SK-N-SH (cell line): ENCODE measurements around the gene P4HA1. TPM values are rescaled to one million over a fixed set of nuclear protein-coding genes. Genes with fewer than 3 reads are reported as not detected.
A peak's percentile ranks its signal among the peaks of the same experiment; 100 is the strongest.

Source experiments
- CTCF ChIA-PET: fragments of 300-600, 350-600 bp; formaldehyde crosslinking; extraction: SDS; loops from one replicate; lab custom pipeline; 2021; lab: Yijun Ruan, JAX
- POLR2A ChIA-PET: fragments of 350-600 bp; sonication (Branson Sonifier 250); formaldehyde crosslinking; extraction: SDS; loops from one replicate; lab custom pipeline; 2020; ENCODE audit warnings: antibody characterized with exemption, inconsistent platforms; lab: Yijun Ruan, JAX
- DNase-seq: peaks from one replicate; pipeline ENCODE4 v3.0.0; 2012
- H2AFZ ChIP-seq: fragments of 200-600 bp; sonication (generic); 2 replicates; pipeline ENCODE4 v1.8.1; 2016; ENCODE audit warnings: antibody characterized with exemption, mild to moderate bottlenecking, low read depth
- H3F3A ChIP-seq: fragments of 200-600 bp; sonication (generic); replicated peaks from 2 replicates; pipeline ENCODE3; 2016; ENCODE audit warnings: antibody characterized with exemption, mild to moderate bottlenecking; ENCODE audit not compliant: insufficient read depth
- H3K27ac ChIP-seq, 2 experiments: fragments of 200-500 bp in 1 of 2; fragments of 200-600 bp in 1 of 2; sonication (Bioruptor generic) in 1 of 2; sonication (generic), shearing (Covaris generic) in 1 of 2; 2 replicates each; pipeline versions ENCODE4 v1.5.1 to v1.6.1; 2014 to 2016; ENCODE audit warnings: low read depth in 2 of 2, inconsistent platforms in 1 of 2, low read length in 1 of 2, mild to moderate bottlenecking in 1 of 2, mixed read lengths in 1 of 2
- H3K27me3 ChIP-seq: fragments of 200-600 bp; sonication (generic), shearing (Covaris generic); 2 replicates; pipeline ENCODE4 v1.6.1; 2016; ENCODE audit warnings: mixed run types; ENCODE audit not compliant: insufficient read depth
- H3K36me3 ChIP-seq, 2 experiments: fragments of 200-500 bp in 1 of 2; fragments of 200-600 bp in 1 of 2; sonication (Bioruptor generic) in 1 of 2; sonication (generic) in 1 of 2; replicated peaks in 1 of 2; 2 replicates each; pipeline versions ENCODE3 to v1.5.1; 2014 to 2016; ENCODE audit warnings: low read length in 1 of 2, mild to moderate bottlenecking in 1 of 2; ENCODE audit not compliant: insufficient read depth in 2 of 2, control insufficient read depth in 1 of 2
- H3K4me1 ChIP-seq, 2 experiments: fragments of 200-500 bp in 1 of 2; fragments of 200-600 bp in 1 of 2; sonication (Bioruptor generic) in 1 of 2; sonication (generic), shearing (Covaris generic) in 1 of 2; 2 replicates each; pipeline versions ENCODE4 v1.5.1 to v1.6.1; 2014 to 2016; ENCODE audit warnings: low read depth in 1 of 2, low read length in 1 of 2, mixed run types in 1 of 2; ENCODE audit not compliant: insufficient read depth in 2 of 2, control insufficient read depth in 1 of 2
- H3K4me2 ChIP-seq: fragments of 200-600 bp; sonication (generic), shearing (Covaris generic); 2 replicates; pipeline ENCODE4 v1.6.1; 2017; ENCODE audit warnings: mixed run types
- H3K4me3 ChIP-seq, 2 experiments: fragments of 200-500 bp in 1 of 2; fragments of 200-600 bp in 1 of 2; sonication (Bioruptor generic) in 1 of 2; sonication (generic), shearing (Covaris generic) in 1 of 2; 2 replicates each; pipeline versions ENCODE4 v1.5.1 to v1.8.1; 2014 to 2016; ENCODE audit warnings: low read depth in 2 of 2, inconsistent platforms in 1 of 2, low read length in 1 of 2, mild to moderate bottlenecking in 1 of 2, mixed read lengths in 1 of 2, moderate library complexity in 1 of 2
- H3K79me2 ChIP-seq: fragments of 200-600 bp; sonication (generic); 2 replicates; pipeline ENCODE4 v1.8.1; 2017; ENCODE audit warnings: mild to moderate bottlenecking; ENCODE audit not compliant: insufficient read depth
- H3K9ac ChIP-seq: fragments of 200-600 bp; sonication (generic); 2 replicates; pipeline ENCODE4 v1.6.1; 2017; ENCODE audit warnings: mixed run types
- H3K9me2 ChIP-seq: fragments of 200-600 bp; sonication (generic); 2 replicates; pipeline ENCODE4 v1.6.1; 2017; ENCODE audit warnings: mixed run types
- H3K9me3 ChIP-seq: fragments of 200-600 bp; sonication (generic); 2 replicates; pipeline ENCODE4 v1.6.1; 2017; ENCODE audit warnings: mixed run types, mild to moderate bottlenecking, moderate library complexity
- H4K20me1 ChIP-seq: fragments of 200-600 bp; sonication (generic); 2 replicates; pipeline ENCODE4 v1.6.1; 2017; ENCODE audit warnings: mild to moderate bottlenecking, mixed run types; ENCODE audit not compliant: insufficient read depth
- CHD2 ChIP-seq: fragments of 150-350 bp; IDR thresholded peaks from 2 replicates; pipeline ENCODE4 v1.6.1; 2018; ENCODE audit warnings: low read length; ENCODE audit not compliant: partially characterized antibody
- EP300 ChIP-seq, 2 experiments: IDR thresholded peaks; 2 replicates each; pipeline versions ENCODE4 v1.4.0 to v1.6.1; 2012; ENCODE audit warnings: borderline replicate concordance in 1 of 2, low read depth in 1 of 2, low read length in 1 of 2
- EZH2phosphoT487 ChIP-seq: fragments of 200-600 bp; sonication (generic); IDR thresholded peaks from 2 replicates; pipeline ENCODE4 v1.6.1; 2017; ENCODE audit warnings: low read depth, mixed run types, mild to moderate bottlenecking, antibody characterized with exemption, moderate library complexity, borderline replicate concordance
- FOSL2 ChIP-seq: IDR thresholded peaks from 2 replicates; pipeline ENCODE4 v1.4.0; 2012; ENCODE audit warnings: low read depth, mild to moderate bottlenecking, moderate library complexity, borderline replicate concordance
- FOXJ3 ChIP-seq: sonication (generic); formaldehyde crosslinking; IDR thresholded peaks from 2 replicates; pipeline ENCODE4 v1.5.1; 2020; ENCODE audit warnings: mild to moderate bottlenecking, missing genetic modification reagents
- FOXM1 ChIP-seq: IDR thresholded peaks from 2 replicates; pipeline ENCODE4 v1.4.0; 2012; ENCODE audit warnings: low read depth, mild to moderate bottlenecking
- GATA2 ChIP-seq: sonication (generic); formaldehyde crosslinking; IDR thresholded peaks from 2 replicates; pipeline ENCODE4 v1.5.0; 2020; ENCODE audit warnings: mild to moderate bottlenecking, missing genetic modification reagents
- MXI1 ChIP-seq: IDR thresholded peaks from 2 replicates; pipeline ENCODE4 v1.6.1; 2012; ENCODE audit warnings: mild to moderate bottlenecking, low read depth, low read length, improper control_type of control experiment
- NFIC ChIP-seq: IDR thresholded peaks from 2 replicates; pipeline ENCODE4 v1.4.0; 2012; ENCODE audit warnings: borderline replicate concordance
- NRF1 ChIP-seq: IDR thresholded peaks from 2 replicates; pipeline ENCODE4 v1.6.1; 2012; ENCODE audit warnings: low read depth, mild to moderate bottlenecking, low read length
- POLR2AphosphoS5 ChIP-seq: IDR thresholded peaks from 2 replicates; pipeline ENCODE4 v1.6.1; 2012; ENCODE audit warnings: low read depth, low read length
- RAD21 ChIP-seq: IDR thresholded peaks from 2 replicates; pipeline ENCODE4 v1.6.1; 2012; ENCODE audit warnings: mild to moderate bottlenecking, low read length
- RCOR1 ChIP-seq: fragments of 150-350 bp; IDR thresholded peaks from 2 replicates; pipeline ENCODE4 v1.6.1; 2017; ENCODE audit warnings: antibody characterized with exemption, low read length
- SIN3A ChIP-seq: IDR thresholded peaks from 2 replicates; pipeline ENCODE4 v1.6.1; 2012; ENCODE audit warnings: low read depth, mild to moderate bottlenecking, low read length, moderate library complexity, borderline replicate concordance
- TCF12 ChIP-seq: IDR thresholded peaks from 2 replicates; pipeline ENCODE4 v1.4.0; 2012
- USF1 ChIP-seq: IDR thresholded peaks from 2 replicates; pipeline ENCODE4 v1.4.0; 2012; ENCODE audit warnings: low read depth, borderline replicate concordance
- WGBS: methylation state at CpG from one replicate; pipeline ENCODE4 v1.1.6; 2017; ENCODE audit warnings: low lambda C conversion rate; 5-methylcytosine and 5-hydroxymethylcytosine counted together
- polyA plus RNA-seq, 3 experiments: library from polyadenylated mRNA; depleted of rRNA; stranded (reverse); fragments of >200 nt; gene quantifications; 2 replicates each; pipeline ENCODE4 v1.2.3, GENCODE V29; 2012
- TF ChIP-seq, protein P1 (sequence below): IDR thresholded peaks from 2 replicates; pipeline ENCODE4 v1.6.1; 2012; ENCODE audit warnings: mild to moderate bottlenecking, low read depth, low read length, moderate library complexity
- TF ChIP-seq, protein P2 (sequence below): fragments of 150-350 bp; IDR thresholded peaks from 2 replicates; pipeline ENCODE4 v1.6.1; 2017; ENCODE audit warnings: antibody characterized with exemption, low read length, low read depth, borderline replicate concordance
- TF ChIP-seq, protein P3 (sequence below): fragments of 150-350 bp; IDR thresholded peaks from 2 replicates; pipeline ENCODE4 v1.6.1; 2016; ENCODE audit warnings: mild to moderate bottlenecking, low read depth, low read length
- TF ChIP-seq, protein P4 (sequence below): IDR thresholded peaks from 2 replicates; pipeline ENCODE4; 2012
- TF ChIP-seq, protein P5 (sequence below): IDR thresholded peaks from 2 replicates; pipeline ENCODE4 v1.4.0; 2012; ENCODE audit warnings: low read depth

The P4HA1 gene
- polyA plus RNA-seq, 1 of the 3 experiments (the other 2 are of a cell fraction): 34.8 TPM

- TF ChIP-seq, protein P1, sequence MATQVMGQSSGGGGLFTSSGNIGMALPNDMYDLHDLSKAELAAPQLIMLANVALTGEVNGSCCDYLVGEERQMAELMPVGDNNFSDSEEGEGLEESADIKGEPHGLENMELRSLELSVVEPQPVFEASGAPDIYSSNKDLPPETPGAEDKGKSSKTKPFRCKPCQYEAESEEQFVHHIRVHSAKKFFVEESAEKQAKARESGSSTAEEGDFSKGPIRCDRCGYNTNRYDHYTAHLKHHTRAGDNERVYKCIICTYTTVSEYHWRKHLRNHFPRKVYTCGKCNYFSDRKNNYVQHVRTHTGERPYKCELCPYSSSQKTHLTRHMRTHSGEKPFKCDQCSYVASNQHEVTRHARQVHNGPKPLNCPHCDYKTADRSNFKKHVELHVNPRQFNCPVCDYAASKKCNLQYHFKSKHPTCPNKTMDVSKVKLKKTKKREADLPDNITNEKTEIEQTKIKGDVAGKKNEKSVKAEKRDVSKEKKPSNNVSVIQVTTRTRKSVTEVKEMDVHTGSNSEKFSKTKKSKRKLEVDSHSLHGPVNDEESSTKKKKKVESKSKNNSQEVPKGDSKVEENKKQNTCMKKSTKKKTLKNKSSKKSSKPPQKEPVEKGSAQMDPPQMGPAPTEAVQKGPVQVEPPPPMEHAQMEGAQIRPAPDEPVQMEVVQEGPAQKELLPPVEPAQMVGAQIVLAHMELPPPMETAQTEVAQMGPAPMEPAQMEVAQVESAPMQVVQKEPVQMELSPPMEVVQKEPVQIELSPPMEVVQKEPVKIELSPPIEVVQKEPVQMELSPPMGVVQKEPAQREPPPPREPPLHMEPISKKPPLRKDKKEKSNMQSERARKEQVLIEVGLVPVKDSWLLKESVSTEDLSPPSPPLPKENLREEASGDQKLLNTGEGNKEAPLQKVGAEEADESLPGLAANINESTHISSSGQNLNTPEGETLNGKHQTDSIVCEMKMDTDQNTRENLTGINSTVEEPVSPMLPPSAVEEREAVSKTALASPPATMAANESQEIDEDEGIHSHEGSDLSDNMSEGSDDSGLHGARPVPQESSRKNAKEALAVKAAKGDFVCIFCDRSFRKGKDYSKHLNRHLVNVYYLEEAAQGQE: 0 out of 2 replicates have a peak, but pooled peaks have one; percentile 36
- TF ChIP-seq SIN3A (peak; percentile 73; the same call in 1 of the 2 replicates), POLR2AphosphoS5 (peak; percentile 97), FOXM1 (no peak; the same call in 1 of the 2 replicates), GATA2 (no peak), FOXJ3 (CRISPR knock-in tag) (no peak), FOSL2 (no peak), USF1 (no peak), NFIC (peak; percentile 4; the same call in 1 of the 2 replicates)
- TF ChIP-seq, protein P2, sequence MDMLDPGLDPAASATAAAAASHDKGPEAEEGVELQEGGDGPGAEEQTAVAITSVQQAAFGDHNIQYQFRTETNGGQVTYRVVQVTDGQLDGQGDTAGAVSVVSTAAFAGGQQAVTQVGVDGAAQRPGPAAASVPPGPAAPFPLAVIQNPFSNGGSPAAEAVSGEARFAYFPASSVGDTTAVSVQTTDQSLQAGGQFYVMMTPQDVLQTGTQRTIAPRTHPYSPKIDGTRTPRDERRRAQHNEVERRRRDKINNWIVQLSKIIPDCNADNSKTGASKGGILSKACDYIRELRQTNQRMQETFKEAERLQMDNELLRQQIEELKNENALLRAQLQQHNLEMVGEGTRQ: no peak
These were observed at the start of gene P4HA1 (continued) for GRCh38 chr10:73096449-73097304.

DNA sequence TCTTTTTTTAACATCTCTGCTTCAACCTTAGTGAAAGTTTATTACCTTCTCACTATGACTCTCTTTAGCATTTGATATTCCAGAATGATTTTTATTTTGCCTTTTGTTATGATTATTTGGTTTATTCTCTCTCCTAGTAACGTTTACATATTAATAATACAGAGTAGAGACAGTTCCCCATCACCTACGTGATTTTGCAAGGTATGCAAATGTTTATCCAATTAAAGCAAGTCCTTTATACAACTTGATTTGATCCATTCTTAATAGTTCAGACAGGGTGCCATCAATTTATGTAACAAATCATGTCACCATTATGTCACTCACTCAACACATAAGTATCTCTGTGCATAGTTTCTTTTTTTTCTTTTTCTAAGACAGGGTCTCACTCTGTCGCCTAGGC lies 44.9 kb upstream of the P4HA1 start:
- H3K9me3 ChIP-seq: no peaks in the 10 kb centered on the region
- H3K36me3 ChIP-seq: peaks cover 63 to 70% of the 10 kb centered on the region in 2 experiments
- H3K27me3 ChIP-seq: no peaks in the 10 kb centered on the region
- POLR2A ChIA-PET: no interaction called here
- H3K4me1 ChIP-seq: no peaks in the 10 kb centered on the region
- no peak overlapping the region for H3K9ac ChIP-seq
- 96% methylated on average over 3 of the region's 3 CpGs for WGBS
- no peak overlapping the region for H3K4me2 ChIP-seq
- no peaks in the 10 kb centered on the region for H4K20me1 ChIP-seq
- H3K4me3 ChIP-seq: no peak overlapping the region
- peaks cover 13% of the 10 kb centered on the region for H3F3A ChIP-seq
- no peaks in the 10 kb centered on the region for H3K9me2 ChIP-seq
- no peak for DNase-seq
- no peak overlapping the region for H2AFZ ChIP-seq
- no peak overlapping the region for H3K27ac ChIP-seq
- peaks cover 10% of the 10 kb centered on the region; the same call in 1 of the 2 replicates for H3K79me2 ChIP-seq
- CTCF ChIA-PET: interaction anchor here (2.1 kb wide), 1 partner anchor 17 kb away, joined by 9 read pairs; no protein-coding TSS in a partner anchor
- TF ChIP-seq, protein P3, sequence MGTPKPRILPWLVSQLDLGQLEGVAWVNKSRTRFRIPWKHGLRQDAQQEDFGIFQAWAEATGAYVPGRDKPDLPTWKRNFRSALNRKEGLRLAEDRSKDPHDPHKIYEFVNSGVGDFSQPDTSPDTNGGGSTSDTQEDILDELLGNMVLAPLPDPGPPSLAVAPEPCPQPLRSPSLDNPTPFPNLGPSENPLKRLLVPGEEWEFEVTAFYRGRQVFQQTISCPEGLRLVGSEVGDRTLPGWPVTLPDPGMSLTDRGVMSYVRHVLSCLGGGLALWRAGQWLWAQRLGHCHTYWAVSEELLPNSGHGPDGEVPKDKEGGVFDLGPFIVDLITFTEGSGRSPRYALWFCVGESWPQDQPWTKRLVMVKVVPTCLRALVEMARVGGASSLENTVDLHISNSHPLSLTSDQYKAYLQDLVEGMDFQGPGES: no peak
- TF ChIP-seq, protein P4, sequence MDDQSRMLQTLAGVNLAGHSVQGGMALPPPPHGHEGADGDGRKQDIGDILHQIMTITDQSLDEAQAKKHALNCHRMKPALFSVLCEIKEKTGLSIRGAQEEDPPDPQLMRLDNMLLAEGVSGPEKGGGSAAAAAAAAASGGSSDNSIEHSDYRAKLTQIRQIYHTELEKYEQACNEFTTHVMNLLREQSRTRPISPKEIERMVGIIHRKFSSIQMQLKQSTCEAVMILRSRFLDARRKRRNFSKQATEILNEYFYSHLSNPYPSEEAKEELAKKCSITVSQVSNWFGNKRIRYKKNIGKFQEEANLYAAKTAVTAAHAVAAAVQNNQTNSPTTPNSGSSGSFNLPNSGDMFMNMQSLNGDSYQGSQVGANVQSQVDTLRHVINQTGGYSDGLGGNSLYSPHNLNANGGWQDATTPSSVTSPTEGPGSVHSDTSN: no peak
- TF ChIP-seq NFIC (no peak), CHD2 (no peak), RCOR1 (no peak), TCF12 (no peak), EP300 (IDR thresholded peaks at IDR 0.05; ENCODE audit: borderline replicate concordance in 1 of 2, low read depth in 1 of 2, low read length in 1 of 2) (no peak), NRF1 (no peak), MXI1 (no peak), EZH2phosphoT487 (no peak), RAD21 (no peak)
- TF ChIP-seq, protein P5, sequence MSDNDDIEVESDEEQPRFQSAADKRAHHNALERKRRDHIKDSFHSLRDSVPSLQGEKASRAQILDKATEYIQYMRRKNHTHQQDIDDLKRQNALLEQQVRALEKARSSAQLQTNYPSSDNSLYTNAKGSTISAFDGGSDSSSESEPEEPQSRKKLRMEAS: no peak
